HepG2 (cell line): ENCODE data around the gene RAPSN. TPM values are rescaled to one million over a fixed set of nuclear protein-coding genes. Genes with fewer than 3 reads are reported as not detected.

Experiments used
- ATAC-seq: fragments of 200-7000 bp; cut with Tn5 transposase; 3 replicates; pipeline ENCODE4 v1.9.1; 2020; ENCODE audit warnings: mild to moderate bottlenecking, moderate library complexity
- BruUV-seq: library from RNA; stranded (reverse); fragments of 400-500 nt; replicated peaks from 2 replicates; lab custom pipeline; 2021; lab: Mats Ljungman, UMichigan
- CTCF ChIA-PET: fragments of 300-600 bp; formaldehyde crosslinking; extraction: SDS; loops from one replicate; lab custom pipeline; 2021; ENCODE audit warnings: low total read pairs, inconsistent platforms, low intra/inter-chr PET ratio; lab: Yijun Ruan, JAX
- POLR2A ChIA-PET: fragments of 350-600 bp; sonication (Branson Sonifier 250); formaldehyde crosslinking; loops from one replicate; lab custom pipeline; 2020; ENCODE audit warnings: antibody characterized with exemption, inconsistent platforms; lab: Yijun Ruan, JAX
- DNase-seq: peaks from one replicate; pipeline ENCODE4 v3.0.0-alpha.2; 2015; ENCODE audit warnings: low spot score
- FAIRE-seq: peaks from 3 replicates; lab custom pipeline; 2011; peaks lifted over from hg19 to GRCh38; lab: Jason Lieb, UNC
- H2AFZ ChIP-seq: one replicate; pipeline ENCODE4 v1.6.1; 2011; ENCODE audit warnings: low read length, inconsistent platforms
- H3K27ac ChIP-seq: fragments of 300-600 bp; 3 replicates; pipeline ENCODE4 v1.8.0; 2011; ENCODE audit warnings: mixed run types, mild to moderate bottlenecking, mixed read lengths, low read length, inconsistent platforms; ENCODE audit not compliant: insufficient read depth; ENCODE audit errors: extremely low read length
- H3K27me3 ChIP-seq, 2 experiments: fragments of 200-600 bp in 1 of 2; 2 replicates in 1 of 2; 3 replicates in 1 of 2; pipeline versions ENCODE4 v1.6.0 to v1.8.0; 2011; ENCODE audit warnings: low read length in 2 of 2, mild to moderate bottlenecking in 2 of 2, moderate library complexity in 2 of 2, inconsistent platforms in 1 of 2; ENCODE audit not compliant: insufficient read depth in 2 of 2, control insufficient read depth in 1 of 2
- H3K36me3 ChIP-seq, 2 experiments: fragments of 200-600 bp in 1 of 2; replicated peaks in 1 of 2; 2 replicates in 1 of 2; 3 replicates in 1 of 2; pipeline versions ENCODE4 v1.5.1 to v1.8.0; 2011; ENCODE audit warnings: low read length in 2 of 2, inconsistent platforms in 1 of 2; ENCODE audit not compliant: insufficient read depth in 2 of 2, control insufficient read depth in 1 of 2
- H3K4me1 ChIP-seq: 2 replicates; pipeline ENCODE4 v1.5.1; 2012; ENCODE audit warnings: low read length, inconsistent platforms; ENCODE audit not compliant: insufficient read depth
- H3K4me2 ChIP-seq: 2 replicates; pipeline ENCODE4 v1.6.0; 2011; ENCODE audit warnings: low read depth, low read length, inconsistent platforms
- H3K4me3 ChIP-seq, 3 experiments: fragments of 200-600 bp in 1 of 3; sonication (generic), shearing (Covaris generic) in 1 of 3; replicated peaks in 1 of 3; 2 replicates each; pipeline ENCODE4 v1.5.1; 2011 to 2016; ENCODE audit warnings: low read length in 3 of 3, inconsistent platforms in 2 of 3, low read depth in 2 of 3, mild to moderate bottlenecking in 2 of 3, control low read depth in 1 of 3, mixed read lengths in 1 of 3; ENCODE audit not compliant: insufficient read depth in 1 of 3
- H3K79me2 ChIP-seq: one replicate; pipeline ENCODE4 v1.6.1; 2011; ENCODE audit warnings: low read length, inconsistent platforms; ENCODE audit not compliant: insufficient read depth
- H3K9ac ChIP-seq: 2 replicates; pipeline ENCODE4 v1.6.0; 2011; ENCODE audit warnings: mild to moderate bottlenecking, low read depth, low read length, inconsistent platforms; ENCODE audit not compliant: insufficient read depth
- H3K9me3 ChIP-seq: 2 replicates; pipeline ENCODE4 v1.5.1; 2012; ENCODE audit warnings: mild to moderate bottlenecking, low read length
- H4K20me1 ChIP-seq: 2 replicates; pipeline ENCODE4 v1.6.0; 2011; ENCODE audit warnings: inconsistent platforms, mild to moderate bottlenecking, low read length, moderate library complexity; ENCODE audit not compliant: insufficient read depth
- CREB1 ChIP-seq, 2 experiments: fragments of 450-650 bp in 1 of 2; IDR thresholded peaks; 2 replicates each; pipeline ENCODE4 v1.6.1; 2016 to 2017; ENCODE audit warnings: control low read depth in 1 of 2, mild to moderate bottlenecking in 1 of 2, missing compliant biosample characterization in 1 of 2, missing genetic modification characterization in 1 of 2
- HIC2 ChIP-seq: sonication (generic); formaldehyde crosslinking; IDR thresholded peaks from 2 replicates; pipeline ENCODE4 v1.9.0; 2022; ENCODE audit warnings: low read depth, missing genetic modification reagents
- KDM5A ChIP-seq: fragments of 200-600 bp; sonication (generic); IDR thresholded peaks from 2 replicates; pipeline ENCODE4 v1.7.0; 2018; ENCODE audit warnings: antibody characterized with exemption, mild to moderate bottlenecking, low read length, borderline replicate concordance
- NFKB2 ChIP-seq: sonication (generic); formaldehyde crosslinking; IDR thresholded peaks from 2 replicates; pipeline ENCODE4 v1.4.0; 2020; ENCODE audit warnings: missing genetic modification reagents, borderline replicate concordance
- PHF8 ChIP-seq: sonication (generic); formaldehyde crosslinking; IDR thresholded peaks from 2 replicates; pipeline ENCODE4 v1.5.0; 2020; ENCODE audit warnings: missing genetic modification reagents
- SUZ12 ChIP-seq: fragments of 150-350 bp; IDR thresholded peaks from 2 replicates; pipeline ENCODE4 v1.6.1; 2014; ENCODE audit warnings: low read depth, low read length
- TEAD3 ChIP-seq: optimal IDR thresholded peaks from 2 replicates; pipeline ENCODE3; 2016; ENCODE audit warnings: borderline replicate concordance
- ZFP41 ChIP-seq: sonication (generic); formaldehyde crosslinking; IDR thresholded peaks from 2 replicates; pipeline ENCODE4 v1.4.0; 2020; ENCODE audit warnings: mild to moderate bottlenecking, missing genetic modification reagents, borderline replicate concordance
- ZFP82 ChIP-seq: sonication (generic); formaldehyde crosslinking; IDR thresholded peaks from 2 replicates; pipeline ENCODE4 v1.5.1; 2020; ENCODE audit warnings: mild to moderate bottlenecking, missing genetic modification reagents, borderline replicate concordance
- ZNF33A ChIP-seq: sonication (generic); formaldehyde crosslinking; IDR thresholded peaks from 2 replicates; pipeline ENCODE4 v1.5.1; 2020; ENCODE audit warnings: missing genetic modification reagents, mild to moderate bottlenecking, moderate library complexity, borderline replicate concordance
- ZNF468 ChIP-seq: sonication (generic); formaldehyde crosslinking; IDR thresholded peaks from 2 replicates; pipeline ENCODE4 v1.8.0; 2022; ENCODE audit warnings: mild to moderate bottlenecking, moderate library complexity, missing genetic modification reagents
- ZNF687 ChIP-seq: sonication (generic); formaldehyde crosslinking; IDR thresholded peaks from 2 replicates; pipeline ENCODE4 v1.5.1; 2020; ENCODE audit warnings: mild to moderate bottlenecking, missing genetic modification reagents, moderate library complexity
- ZNF772 ChIP-seq: sonication (generic); formaldehyde crosslinking; IDR thresholded peaks from 2 replicates; pipeline ENCODE4 v1.5.0; 2020; ENCODE audit warnings: mild to moderate bottlenecking, missing genetic modification reagents
- ZNF777 ChIP-seq: sonication (generic); formaldehyde crosslinking; IDR thresholded peaks from 2 replicates; pipeline ENCODE4 v1.4.0; 2020; ENCODE audit warnings: missing genetic modification reagents
- ZNF841 ChIP-seq: sonication (generic); formaldehyde crosslinking; IDR thresholded peaks from 2 replicates; pipeline ENCODE4 v1.8.1; 2023; ENCODE audit warnings: missing genetic modification reagents, borderline replicate concordance
- WGBS: methylation state at CpG from one replicate; pipeline ENCODE4 v1.1.6; 2017; ENCODE audit warnings: low lambda C conversion rate; 5-methylcytosine and 5-hydroxymethylcytosine counted together
- in situ Hi-C: cut with HindIII; loops from 2 replicates; pipeline ENCODE4 v1.10.0; 2017; ENCODE audit warnings: low pct_unique_long_range_greater_than_20kb; ENCODE audit not compliant: extremely low pct_ligation_motif_present
- intact Hi-C: fragments of 100-400 bp; cut with micrococcal nuclease; formaldehyde crosslinking; loops from one replicate; pipeline ENCODE4 v1.10.0; 2022; ENCODE audit not compliant: unreplicated experiment
- polyA plus RNA-seq, 8 experiments: library from polyadenylated mRNA; depleted of rRNA in 3 of 8; stranded (reverse) in 7 of 8; unstranded in 1 of 8; fragments of >200 nt; fragmentation: Illumina TruSeq in 4 of 8; extraction: Trizol in 4 of 8; gene quantifications; 2 replicates each; pipeline versions ENCODE4 v1.2.1 to v1.2.3, GENCODE V29; 2011 to 2016; ENCODE audit warnings: low read depth in 4 of 8, missing spikeins in 1 of 8, mixed read lengths in 1 of 8; ENCODE audit not compliant: insufficient read depth in 1 of 8
- total RNA-seq, 5 experiments: library from RNA; depleted of rRNA; stranded (reverse); fragments of >200 nt; fragmentation: Illumina TruSeq; extraction: Trizol; gene quantifications; 2 replicates each; pipeline ENCODE4 v1.2.3, GENCODE V29; 2016; ENCODE audit warnings: low read depth in 1 of 5

The RAPSN gene
- total and polyA plus RNA-seq, 2 of the 13 experiments (the other 11 are each of a cell fraction or from before 2014, with no cell fraction given), result 0.15 to 1.2 TPM

GRCh38 chr11:47408598-47409439 is 40.1 kb downstream of the RAPSN start:
- H3K9me3 ChIP-seq, result no peaks in the 10 kb centered on the region
- H3K9ac ChIP-seq, result peak overlapping the region; percentile 80
- TSS peak; percentile 58 for BruUV-seq
- peak; percentile 2; the same call in 1 of the 3 replicates for ATAC-seq
- H3K27ac ChIP-seq, result peak overlapping the region; percentile 28
- H3K79me2 ChIP-seq, result peaks cover 9% of the 10 kb centered on the region
- FAIRE-seq, result no peak
- H3K4me2 ChIP-seq, result peak overlapping the region; percentile 89
- POLR2A ChIA-PET, result interaction anchor here (0.7 to 4.9 kb wide), 4 partner anchors 8 to 29 kb away, joined by 3 to 33 read pairs (median 8); partner anchors contain the start of gene PSMC3
- H4K20me1 ChIP-seq, result no peaks in the 10 kb centered on the region
- DNase-seq, result no peak
- CTCF ChIA-PET, result interaction anchor here (2.5 kb wide), 1 partner anchor 35 kb away, joined by 35 read pairs; no protein-coding TSS in a partner anchor
- H3K4me3 ChIP-seq, result peak overlapping the region; percentile 68 to 91 (median 79)
- H3K36me3 ChIP-seq, result peaks cover 0 to 5% of the 10 kb centered on the region in 2 experiments; a peak in 3 of 5 replicates
- in situ Hi-C loops, result loop anchor here (5.0 kb wide), 1 partner anchor 37 kb away; no protein-coding TSS in a partner anchor
- H2AFZ ChIP-seq, result no peak overlapping the region
- intact Hi-C loops, result loop anchor here (1.0 to 2.0 kb wide), 2 partner anchors 18 to 35 kb away; partner anchors contain the start of gene PSMC3
- H3K4me1 ChIP-seq, result peaks cover 42% of the 10 kb centered on the region
- no peaks in the 10 kb centered on the region; a peak in 1 of 5 replicates for H3K27me3 ChIP-seq
- 2% methylated on average over 20 of the region's 50 CpGs for WGBS
- peak; percentile 48; the same call in 1 of the 2 replicates for TF ChIP-seq ZNF33A
- TF ChIP-seq TEAD3 (CRISPR knock-in tag), result peak; percentile 65
- TF ChIP-seq ZNF468 (CRISPR knock-in tag), result no peak
- TF ChIP-seq HIC2 (CRISPR knock-in tag), result peak; percentile 84
- peak; percentile 58 for TF ChIP-seq ZNF687
- TF ChIP-seq ZFP82, result peak; percentile 85; the same call in 1 of the 2 replicates
- TF ChIP-seq ZNF841 (CRISPR knock-in tag), result no peak
- TF ChIP-seq ZNF772, result no peak
- TF ChIP-seq KDM5A, result peak; percentile 45; the same call in 1 of the 2 replicates
- TF ChIP-seq ZFP41 (CRISPR knock-in tag), result 0 out of 2 replicates have a peak, but pooled peaks have one; percentile 29
- no peak for TF ChIP-seq CREB1 (IDR thresholded peaks at IDR 0.05)
- TF ChIP-seq CREB1 (CRISPR knock-in tag; IDR thresholded peaks at IDR 0.05), result no peak
- no peak for TF ChIP-seq SUZ12
- 0 out of 2 replicates have a peak, but pooled peaks have one; percentile 23 for TF ChIP-seq NFKB2 (CRISPR knock-in tag)
- peak; percentile 49 for TF ChIP-seq PHF8
- peak; percentile 9; the same call in 1 of the 2 replicates for TF ChIP-seq ZNF777 (CRISPR knock-in tag)
